HG03460 (cell line): ENCODE data around the gene MARCHF4.
A peak's percentile ranks its signal among the peaks of the same experiment; 100 is the strongest.

Source experiments
- ATAC-seq: cut with Tn5 transposase; IDR thresholded peaks from one replicate; pipeline ENCODE4 v1.9.1; 2021; ENCODE audit not compliant: unreplicated experiment

The MARCHF4 gene, protein sequence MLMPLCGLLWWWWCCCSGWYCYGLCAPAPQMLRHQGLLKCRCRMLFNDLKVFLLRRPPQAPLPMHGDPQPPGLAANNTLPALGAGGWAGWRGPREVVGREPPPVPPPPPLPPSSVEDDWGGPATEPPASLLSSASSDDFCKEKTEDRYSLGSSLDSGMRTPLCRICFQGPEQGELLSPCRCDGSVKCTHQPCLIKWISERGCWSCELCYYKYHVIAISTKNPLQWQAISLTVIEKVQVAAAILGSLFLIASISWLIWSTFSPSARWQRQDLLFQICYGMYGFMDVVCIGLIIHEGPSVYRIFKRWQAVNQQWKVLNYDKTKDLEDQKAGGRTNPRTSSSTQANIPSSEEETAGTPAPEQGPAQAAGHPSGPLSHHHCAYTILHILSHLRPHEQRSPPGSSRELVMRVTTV

GRCh38 chr2:216371721-216372702 lies at the start of gene MARCHF4:
Gene MARCHF4, minus strand, starts transcription at chr2:216372483. Its CDS starts 2,223 bp downstream, at chr2:216370260.
- no peak for ATAC-seq

DNA sequence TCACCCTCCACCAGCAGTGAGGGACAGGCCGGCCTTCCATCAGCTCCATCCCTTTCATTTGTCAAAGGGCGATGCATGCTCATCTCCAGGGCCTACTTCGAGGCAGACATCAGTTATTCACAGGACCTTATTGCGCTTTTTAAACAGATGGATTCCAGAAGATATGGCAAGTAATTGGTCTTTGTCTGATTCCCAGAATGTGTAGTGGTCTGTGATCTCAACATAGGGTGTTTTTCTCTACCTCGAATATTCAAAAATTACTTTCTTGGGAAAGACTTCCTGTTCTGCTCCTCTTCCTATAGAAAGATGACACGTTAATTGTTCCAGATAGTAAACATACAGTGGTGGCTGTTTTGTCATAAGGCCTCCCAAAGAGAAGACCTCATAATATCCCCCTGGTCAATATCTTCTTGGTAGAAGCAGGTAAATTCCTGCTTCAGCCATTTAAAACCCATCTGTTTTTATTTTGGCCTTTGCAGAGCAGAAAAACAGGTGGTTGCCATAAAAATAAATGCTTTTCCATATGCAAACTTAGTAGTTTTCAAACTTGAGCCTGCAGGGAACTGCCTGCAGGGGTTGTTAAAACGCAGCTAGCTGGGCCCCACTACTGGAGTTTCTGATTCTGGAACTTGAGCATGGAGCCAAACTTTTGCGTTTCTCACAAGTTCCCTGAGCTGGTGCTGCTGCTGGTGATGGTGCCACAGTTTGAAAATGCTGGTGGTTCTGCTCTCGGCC lies 48.3 kb upstream of the MARCHF4 start:
- ATAC-seq: no peak

DNA sequence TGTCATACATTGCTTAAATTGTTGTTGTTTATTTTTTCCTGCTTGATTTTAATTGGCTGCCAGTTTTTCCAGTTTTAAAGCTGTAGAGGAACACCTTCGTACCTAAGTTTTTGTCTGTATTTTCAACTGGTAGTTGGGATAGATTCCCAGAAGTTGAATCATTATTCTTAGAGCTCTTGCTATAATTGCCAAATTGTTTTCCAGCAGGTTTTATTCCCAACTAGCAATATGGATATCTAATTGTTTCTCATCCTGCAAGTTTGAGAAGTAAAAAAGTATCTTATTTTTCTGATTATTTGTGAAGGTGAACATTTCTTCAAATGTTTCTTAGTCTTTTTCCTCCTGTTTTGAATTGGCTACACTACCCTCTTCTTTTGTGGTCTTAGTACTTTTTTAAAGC lies 46.7 kb upstream of the MARCHF4 start:
- ATAC-seq: no peak

DNA sequence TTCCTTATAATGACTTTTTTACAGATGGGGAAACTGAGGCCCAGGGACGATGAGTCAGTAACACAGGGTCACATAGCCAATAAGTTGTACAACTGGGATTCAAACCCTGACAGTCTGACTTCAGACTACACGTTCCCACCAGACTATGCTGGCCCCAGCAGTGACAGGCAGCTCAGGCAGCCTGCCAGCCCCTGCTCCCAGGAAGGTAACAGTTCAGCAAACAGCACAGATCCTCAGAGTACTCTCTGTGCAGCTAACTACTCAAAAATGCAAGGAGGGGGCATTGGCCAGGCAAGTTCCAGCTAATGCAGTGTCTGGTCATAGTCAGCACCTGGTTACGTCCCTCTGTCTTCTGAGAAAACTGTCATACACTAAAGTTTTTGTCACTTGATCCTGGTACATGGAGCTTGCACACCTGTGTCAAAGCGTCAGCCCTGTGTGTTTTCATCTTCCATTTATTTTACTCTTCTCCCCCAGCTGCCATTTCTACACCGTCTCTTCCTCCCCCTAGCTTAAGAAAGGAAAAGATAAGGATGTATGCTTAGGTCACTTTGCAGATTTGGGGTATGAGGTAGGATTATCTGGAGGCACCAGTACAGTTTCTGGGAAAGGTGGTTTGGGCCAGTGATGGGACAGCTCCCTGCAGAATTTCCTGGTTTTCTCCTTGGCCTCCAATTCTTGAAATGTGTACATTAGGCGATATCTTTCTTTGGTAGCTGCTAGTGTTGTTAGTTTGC lies 44.5 kb upstream of the MARCHF4 start:
- no peak for ATAC-seq

- ATAC-seq: no peak
Observed at GRCh38 chr2:216415541-216415940, 43.3 kb upstream of the MARCHF4 start.

- no peak for ATAC-seq
Observed at GRCh38 chr2:216414772-216415319, 42.6 kb upstream of the MARCHF4 start.

- ATAC-seq: no peak
Observed at GRCh38 chr2:216413882-216414281, 41.6 kb upstream of the MARCHF4 start.

GRCh38 chr2:216412022-216412999 lies 40.0 kb upstream of the MARCHF4 start, which contains the start of gene SMARCAL1:
Gene SMARCAL1, plus strand, starts transcription at chr2:216412484. Its CDS starts 2,221 bp downstream, at chr2:216414705.
- ATAC-seq: peak; percentile 93

DNA sequence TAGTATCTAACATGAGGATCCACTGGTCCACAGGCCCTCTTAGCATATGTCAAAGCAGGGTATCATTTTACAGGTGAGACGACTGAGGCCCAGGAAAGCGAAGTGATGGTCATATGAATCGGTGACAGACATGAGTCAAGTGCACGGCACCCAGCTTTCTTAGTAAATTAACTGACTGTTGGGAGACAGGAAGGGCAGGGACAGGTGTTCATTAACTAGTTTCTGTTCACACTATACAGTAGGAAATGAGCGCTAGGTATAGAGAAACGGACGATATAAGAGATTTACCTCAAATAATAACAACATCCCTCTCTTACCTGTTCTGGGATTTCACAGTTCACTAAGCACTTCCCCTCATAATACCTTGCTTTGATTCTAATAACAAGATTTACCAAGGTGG lies 38.3 kb upstream of the MARCHF4 start:
- ATAC-seq: no peak

DNA sequence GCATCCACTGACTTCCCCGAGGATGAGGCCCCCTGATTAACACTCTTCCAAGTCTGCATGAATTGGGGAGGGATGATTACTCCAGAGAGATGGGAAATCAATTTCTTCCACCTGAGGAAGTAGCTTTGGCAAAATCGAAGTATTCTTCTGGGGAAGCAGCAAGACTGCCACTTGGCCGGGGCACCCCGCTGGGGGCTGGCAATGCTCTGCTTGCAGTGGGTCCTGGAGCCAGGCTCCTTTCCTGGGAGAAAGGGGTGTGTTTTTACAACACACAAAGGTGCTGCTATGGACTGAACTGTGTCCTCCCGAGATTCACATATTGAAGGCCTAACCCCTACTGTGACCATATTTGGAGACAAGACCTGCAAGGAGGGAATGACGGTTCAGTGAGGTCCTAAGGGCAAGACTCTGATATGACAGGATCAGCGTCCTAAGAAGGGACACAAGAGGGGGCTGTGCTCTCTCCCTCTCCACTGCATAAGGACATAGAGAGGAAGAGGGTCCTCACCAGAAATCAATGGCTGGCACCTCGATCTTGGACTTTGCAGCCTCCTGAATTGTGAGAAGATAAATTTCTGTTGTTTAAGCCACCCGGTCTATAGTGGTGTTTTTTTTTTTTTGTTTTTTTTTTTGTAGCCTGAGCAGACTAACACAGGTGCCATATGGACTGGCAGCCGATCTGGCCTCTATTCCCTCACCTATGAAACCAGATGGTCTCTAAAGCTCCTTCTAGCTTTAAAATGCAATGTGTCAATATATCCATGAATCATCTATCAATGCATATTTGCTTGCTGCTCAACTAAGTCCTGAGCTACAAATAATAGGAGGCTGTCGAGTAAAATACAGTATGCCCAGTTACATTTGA lies 36.4 kb upstream of the MARCHF4 start:
- no peak for ATAC-seq

- ATAC-seq: no peak
Observed at GRCh38 chr2:216406826-216407225, 34.5 kb upstream of the MARCHF4 start.

DNA sequence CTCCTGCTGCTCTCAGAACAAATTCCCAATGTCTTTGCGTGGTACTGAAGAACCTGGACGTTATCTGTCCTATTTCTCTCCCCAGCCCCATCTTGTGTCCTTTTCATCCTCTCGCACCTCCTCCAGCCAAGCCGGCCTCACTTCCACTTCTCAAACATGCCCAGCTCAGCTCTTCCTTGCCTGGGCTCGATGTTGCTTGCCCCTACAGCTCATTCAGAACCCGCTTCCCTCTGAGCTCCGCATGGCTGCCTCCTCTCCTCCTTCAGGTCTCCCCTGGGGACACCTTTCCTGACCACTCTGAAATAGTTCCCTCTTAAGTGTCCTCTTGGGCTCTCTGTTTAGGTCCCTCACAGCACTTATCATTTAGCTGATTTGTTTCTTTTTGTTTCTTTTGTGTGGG lies 33.3 kb upstream of the MARCHF4 start:
- no peak for ATAC-seq

- ATAC-seq: peak; percentile 54
Observed at GRCh38 chr2:216404010-216404618, 31.8 kb upstream of the MARCHF4 start.

- no peak for ATAC-seq
Observed at GRCh38 chr2:216402751-216403150, 30.5 kb upstream of the MARCHF4 start.

DNA sequence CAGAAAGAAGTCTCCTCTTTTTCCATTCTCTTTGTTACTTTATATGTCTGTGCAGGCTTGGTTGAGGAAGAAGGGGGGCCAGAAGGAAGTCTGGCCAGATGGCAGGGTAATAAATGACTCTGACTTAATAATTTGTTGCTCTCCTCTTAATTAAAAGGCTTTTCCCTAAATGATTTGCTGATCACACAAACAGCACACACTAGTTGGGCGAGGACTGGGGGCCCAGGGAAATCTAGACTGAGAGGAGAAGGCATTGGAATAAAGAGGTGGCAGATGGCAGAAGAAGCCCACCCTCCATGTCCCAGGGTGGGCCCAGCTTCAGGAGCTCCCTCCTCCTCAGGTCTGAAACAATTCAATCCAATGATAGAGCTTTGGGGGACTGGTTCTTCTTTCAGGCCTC lies 27.3 kb upstream of the MARCHF4 start:
- ATAC-seq: no peak

- no peak for ATAC-seq
Observed at GRCh38 chr2:216394881-216395280, 22.6 kb upstream of the MARCHF4 start.
